SH-SY5Y (cell line): ENCODE measurements around the gene SLC44A5.

Source experiments
- GATA2 ChIP-seq: IDR thresholded peaks from 2 replicates; pipeline ENCODE4 v1.6.1; 2011; ENCODE audit warnings: mild to moderate bottlenecking, low read depth, low read length
- GATA3 ChIP-seq: IDR thresholded peaks from 2 replicates; pipeline ENCODE4 v1.6.1; 2011; ENCODE audit warnings: low read depth, mild to moderate bottlenecking, low read length, moderate library complexity

GRCh38 chr1:75469586-75470173, 141.2 kb downstream of the SLC44A5 start:
- TF ChIP-seq GATA2 (no peak), GATA3 (no peak)
